Measurements from ENCODE around the gene TTC5.
A peak's percentile ranks its signal among the peaks of the same experiment; 100 is the strongest.
"Not testable (repeated sequence)": the region's sequence is repeated elsewhere in the genome, so short reads cannot be mapped to it uniquely, and the experiment has no call there.

Gene TTC5, protein sequence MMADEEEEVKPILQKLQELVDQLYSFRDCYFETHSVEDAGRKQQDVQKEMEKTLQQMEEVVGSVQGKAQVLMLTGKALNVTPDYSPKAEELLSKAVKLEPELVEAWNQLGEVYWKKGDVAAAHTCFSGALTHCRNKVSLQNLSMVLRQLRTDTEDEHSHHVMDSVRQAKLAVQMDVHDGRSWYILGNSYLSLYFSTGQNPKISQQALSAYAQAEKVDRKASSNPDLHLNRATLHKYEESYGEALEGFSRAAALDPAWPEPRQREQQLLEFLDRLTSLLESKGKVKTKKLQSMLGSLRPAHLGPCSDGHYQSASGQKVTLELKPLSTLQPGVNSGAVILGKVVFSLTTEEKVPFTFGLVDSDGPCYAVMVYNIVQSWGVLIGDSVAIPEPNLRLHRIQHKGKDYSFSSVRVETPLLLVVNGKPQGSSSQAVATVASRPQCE

DNA sequence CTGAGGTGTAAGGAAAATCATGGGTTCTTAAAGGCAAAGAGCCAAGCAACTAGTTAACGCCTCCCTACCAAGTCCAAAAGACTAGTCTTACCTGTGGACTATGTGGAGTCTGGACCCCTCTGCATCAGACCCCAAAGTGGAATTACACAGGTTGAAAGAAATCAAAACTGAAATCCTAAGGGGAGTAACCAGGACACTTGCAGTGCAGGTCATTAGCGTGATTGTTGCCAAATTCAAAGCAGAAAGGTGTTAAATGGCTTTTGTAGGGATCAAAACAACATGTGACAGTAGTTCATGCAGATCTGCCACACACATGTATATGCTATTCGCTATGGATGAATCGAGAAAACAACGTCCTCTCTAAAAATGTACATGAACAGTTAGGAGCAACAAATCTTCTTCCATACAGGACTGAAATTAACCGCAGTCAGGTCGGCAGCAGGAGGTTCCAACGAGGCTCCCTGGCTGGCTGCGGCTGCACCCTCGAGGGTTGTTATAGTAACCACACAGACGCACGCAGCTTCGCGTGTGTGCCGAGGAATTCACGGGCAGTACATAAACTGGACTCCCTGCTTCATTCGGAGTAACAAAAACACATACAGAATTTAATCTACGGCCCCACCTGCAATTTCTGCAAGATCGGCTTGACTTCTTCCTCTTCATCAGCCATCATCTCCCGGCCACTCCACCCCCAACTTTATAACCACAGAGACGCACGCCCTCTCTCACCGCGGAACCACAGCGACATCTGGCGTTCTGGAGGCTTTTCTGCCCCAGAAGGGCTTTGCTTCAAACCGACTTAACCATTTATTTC is at the start of gene TTC5:
Gene TTC5, minus strand, starts transcription at position 687 of the 814 bp plus-strand sequence. Its CDS starts 14 bp downstream, at position 673.
- peaks cover 27% of the 10 kb centered on the region for H3K4me1 Mint-ChIP-seq
- H3K27ac Mint-ChIP-seq = peak within 1 kb of the TSS; percentile 63
- H3K36me3 Mint-ChIP-seq = peaks cover 13% of the 10 kb centered on the region
- H3K4me3 Mint-ChIP-seq = peak within 1 kb of the TSS; percentile 76
- CTCF ChIA-PET = interaction anchor here (1.8 kb wide), 1 partner anchor 12 kb away, joined by 5 read pairs; no protein-coding TSS in a partner anchor
- H3K9me3 Mint-ChIP-seq = no peaks in the 10 kb centered on the region
- DNase-seq = peak; percentile 91
- H3K27me3 Mint-ChIP-seq = no peaks in the 10 kb centered on the region

DNA sequence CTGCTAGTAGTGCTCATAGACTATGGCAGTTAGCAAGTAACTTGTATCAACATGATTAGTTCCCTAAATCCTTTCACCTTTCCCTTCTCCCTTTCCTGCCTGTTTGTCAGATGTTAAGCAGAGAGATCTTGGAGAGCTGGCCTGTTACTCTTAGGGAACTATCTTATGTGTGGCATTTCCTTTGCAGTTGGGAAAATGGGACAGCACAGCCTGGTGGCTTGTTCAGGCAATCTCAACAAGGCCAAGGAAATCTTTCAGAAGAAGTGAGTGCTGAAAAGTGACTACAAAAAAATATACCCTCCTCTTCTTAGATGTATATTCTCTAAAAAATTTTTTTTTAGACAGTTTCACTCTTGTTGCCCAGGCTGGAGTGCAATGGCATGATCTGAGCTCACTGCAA is 45.1 kb upstream of the TTC5 start:
- Mint-ChIP-seq H3K4me3 (no peak overlapping the region), H3K4me1 (peaks cover 6% of the 10 kb centered on the region), H3K9me3 (no peaks in the 10 kb centered on the region), H3K27ac (no peak overlapping the region), H3K27me3 (no peaks in the 10 kb centered on the region), H3K36me3 (peaks cover 52% of the 10 kb centered on the region)
- CTCF ChIA-PET = interaction anchor here (2.4 kb wide), 1 partner anchor 23 kb away, joined by 11 read pairs; no protein-coding TSS in a partner anchor
- DNase-seq = no peak

DNA sequence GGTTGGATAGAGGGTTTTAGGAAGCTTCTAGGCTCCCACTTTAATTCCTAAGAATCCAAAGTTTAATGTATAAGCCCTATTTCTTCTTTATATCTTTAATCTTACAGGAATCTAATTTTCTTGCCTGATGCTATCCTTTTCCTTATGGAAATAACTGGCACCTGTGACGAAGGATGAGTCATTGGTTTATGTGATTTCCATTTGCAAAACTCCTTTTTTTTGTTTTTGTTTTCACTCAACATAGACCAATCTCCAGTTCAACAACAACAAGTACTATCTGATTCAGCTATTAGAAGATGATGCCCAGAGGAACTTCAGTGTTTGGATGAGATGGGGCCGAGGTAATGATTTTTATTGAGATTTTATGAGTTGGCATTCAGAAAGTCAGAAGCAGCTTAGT is 44.5 kb upstream of the TTC5 start:
- no peaks in the 10 kb centered on the region for H3K9me3 Mint-ChIP-seq
- H3K4me1 Mint-ChIP-seq = peaks cover 12% of the 10 kb centered on the region
- CTCF ChIA-PET = interaction anchor here (2.4 kb wide), 1 partner anchor 23 kb away, joined by 11 read pairs; no protein-coding TSS in a partner anchor

DNA sequence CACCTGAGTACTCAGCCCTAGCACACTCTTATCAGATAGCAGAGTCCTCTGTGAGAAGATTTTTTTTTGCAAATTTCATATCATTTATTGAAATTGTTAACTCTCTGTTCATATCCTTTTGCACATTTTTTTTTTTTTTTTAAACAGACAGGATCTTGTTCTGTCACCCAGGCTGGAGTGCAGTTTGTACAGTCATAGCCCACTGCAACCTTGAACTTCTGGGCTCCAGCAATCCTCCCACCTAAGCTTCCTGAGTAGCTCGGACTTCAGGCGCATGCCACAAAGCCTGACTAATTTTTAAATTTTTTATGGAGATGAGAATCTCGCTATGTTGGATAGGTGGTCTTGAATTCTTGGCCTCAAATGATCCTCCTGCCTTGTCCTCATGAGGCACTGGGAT is 42.0 kb upstream of the TTC5 start:
- Mint-ChIP-seq H3K36me3 (peaks cover 44% of the 10 kb centered on the region), H3K4me1 (peaks cover 27% of the 10 kb centered on the region), H3K27ac (no peak overlapping the region), H3K9me3 (no peaks in the 10 kb centered on the region), H3K4me3 (no peak overlapping the region), H3K27me3 (peaks cover 4% of the 10 kb centered on the region)
- DNase-seq = no peak
- CTCF ChIA-PET = no interaction called here

More for the DNA sequence above, 44.5 kb upstream of the TTC5 start:
- H3K36me3 Mint-ChIP-seq = peaks cover 54% of the 10 kb centered on the region
- H3K27ac Mint-ChIP-seq = no peak overlapping the region
- DNase-seq = no peak
- no peaks in the 10 kb centered on the region for H3K27me3 Mint-ChIP-seq
- H3K4me3 Mint-ChIP-seq = no peak overlapping the region

DNA sequence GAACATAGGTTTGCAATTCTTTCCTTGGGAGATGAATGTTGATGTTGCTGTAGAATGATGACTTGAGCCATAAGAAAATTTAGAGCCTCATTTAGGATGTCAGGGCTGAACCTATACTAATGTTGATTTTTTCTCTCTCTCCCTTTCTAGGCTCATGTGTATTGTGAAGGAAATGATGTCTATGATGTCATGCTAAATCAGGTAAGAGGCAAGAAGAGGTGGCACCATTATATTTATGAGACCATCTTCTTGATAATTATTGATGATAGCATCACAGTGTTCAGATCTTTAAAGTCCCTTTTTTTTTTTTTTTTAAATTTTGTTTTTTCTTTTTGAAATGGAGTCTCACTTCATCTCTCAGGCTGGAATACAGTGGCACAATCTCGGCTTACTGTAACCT is 41.0 kb upstream of the TTC5 start:
- Mint-ChIP-seq H3K4me1 (peaks cover 31% of the 10 kb centered on the region), H3K27ac (no peak overlapping the region), H3K4me3 (no peak overlapping the region), H3K36me3 (peaks cover 38% of the 10 kb centered on the region), H3K27me3 (peaks cover 7% of the 10 kb centered on the region), H3K9me3 (no peaks in the 10 kb centered on the region)
- CTCF ChIA-PET = no interaction called here
- no peak for DNase-seq

DNA sequence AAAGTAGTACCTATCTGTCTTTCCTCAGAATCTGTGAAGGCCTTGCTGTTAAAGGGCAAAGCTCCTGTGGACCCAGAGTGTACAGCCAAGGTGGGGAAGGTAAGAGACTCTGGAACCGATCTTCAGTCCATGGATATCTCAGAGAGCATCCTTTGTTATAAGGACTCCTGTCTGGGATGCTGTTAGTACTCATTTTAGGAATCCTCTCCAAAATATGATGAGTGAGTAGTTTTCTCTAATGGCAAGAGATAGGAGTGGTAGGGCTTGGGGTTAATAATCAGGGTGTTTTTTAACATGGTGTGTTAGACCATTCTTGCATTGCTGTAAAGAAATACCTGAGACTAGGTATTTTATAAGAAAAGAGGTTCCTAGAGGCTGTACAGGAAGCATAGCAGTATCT is 39.6 kb upstream of the TTC5 start:
- DNase-seq = no peak
- H3K27ac Mint-ChIP-seq = peak overlapping the region; percentile 17
- CTCF ChIA-PET = interaction anchor here (0.6 kb wide), 1 partner anchor 18 kb away, joined by 3 read pairs; no protein-coding TSS in a partner anchor

DNA sequence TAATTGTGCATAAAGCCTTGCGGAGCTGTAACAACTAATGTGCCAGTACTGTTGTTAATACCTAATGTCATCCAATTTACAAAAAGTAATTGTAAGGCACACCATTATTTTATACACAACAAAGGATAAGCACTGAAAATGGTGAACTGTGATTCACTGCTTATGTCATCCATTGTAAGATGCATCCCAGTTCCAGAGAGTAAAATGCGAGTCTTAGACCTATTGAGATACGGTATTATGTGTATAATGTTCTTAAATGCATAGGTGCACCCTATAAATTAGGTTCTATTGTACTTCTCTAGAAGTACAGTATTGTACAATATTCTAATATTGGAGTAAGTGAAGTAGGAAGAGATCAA is 38.1 kb upstream of the TTC5 start:
- H3K36me3 Mint-ChIP-seq = peaks cover 26% of the 10 kb centered on the region
- CTCF ChIA-PET = interaction anchor here (0.9 to 4.5 kb wide), 7 partner anchors 10 to 338 kb away, joined by 3 to 30 read pairs (median 6); partner anchors contain the start of gene CCNB1IP1
- H3K4me1 Mint-ChIP-seq = peaks cover 28% of the 10 kb centered on the region

More for the DNA sequence above, 39.6 kb upstream of the TTC5 start:
- peaks cover 8% of the 10 kb centered on the region for H3K27me3 Mint-ChIP-seq
- peaks cover 31% of the 10 kb centered on the region for H3K4me1 Mint-ChIP-seq
- H3K9me3 Mint-ChIP-seq = no peaks in the 10 kb centered on the region
- no peak overlapping the region for H3K4me3 Mint-ChIP-seq
- H3K36me3 Mint-ChIP-seq = peaks cover 34% of the 10 kb centered on the region

DNA sequence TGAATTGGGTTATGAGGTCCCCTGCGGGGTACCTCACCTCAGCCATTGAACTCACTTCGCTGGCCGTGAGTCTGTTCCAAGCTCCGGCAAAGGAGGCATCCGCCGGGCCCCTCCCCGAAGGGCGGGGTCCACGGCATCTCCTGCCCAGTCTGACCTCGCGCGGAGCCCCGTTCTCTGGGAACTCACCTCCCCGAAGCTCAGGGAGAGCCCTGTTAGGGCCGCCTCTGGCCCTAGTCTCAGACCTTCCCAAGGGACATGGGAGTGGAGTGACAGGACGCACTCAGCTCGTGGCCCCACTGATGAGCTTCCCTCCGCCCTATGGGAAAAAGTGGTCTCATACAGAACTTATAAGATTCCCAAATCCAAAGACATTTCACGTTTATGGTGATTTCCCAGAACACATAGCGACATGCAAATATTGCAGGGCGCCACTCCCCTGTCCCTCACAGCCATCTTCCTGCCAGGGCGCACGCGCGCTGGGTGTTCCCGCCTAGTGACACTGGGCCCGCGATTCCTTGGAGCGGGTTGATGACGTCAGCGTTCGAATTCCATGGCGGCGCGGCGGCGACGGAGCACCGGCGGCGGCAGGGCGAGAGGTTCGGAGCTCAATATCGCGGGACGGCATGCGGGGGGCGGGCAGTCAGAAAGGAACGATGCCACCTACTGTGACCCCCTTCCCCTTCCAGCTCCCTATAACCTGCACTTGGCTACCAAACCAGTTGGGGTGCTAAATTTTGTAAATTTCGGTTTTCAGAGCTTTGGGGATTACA is 37.5 kb upstream of the TTC5 start, which contains the start of gene PARP2:
Gene PARP2, plus strand, starts transcription at position 544 of the 770 bp plus-strand sequence. Its CDS starts 7 bp downstream, at position 551.
- CTCF ChIA-PET = interaction anchor here (0.6 to 4.5 kb wide), 9 partner anchors 10 to 513 kb away, joined by 3 to 30 read pairs (median 6); partner anchors contain the start of gene CCNB1IP1
- Mint-ChIP-seq H3K36me3 (peaks cover 24% of the 10 kb centered on the region), H3K4me1 (peaks cover 28% of the 10 kb centered on the region), H3K27me3 (peaks cover 21% of the 10 kb centered on the region), H3K4me3 (peak within 1 kb of the TSS; percentile 92), H3K9me3 (no peaks in the 10 kb centered on the region), H3K27ac (peak within 1 kb of the TSS; percentile 96)
- peak; percentile 94 for DNase-seq

More for the DNA sequence above, 38.1 kb upstream of the TTC5 start:
- no peaks in the 10 kb centered on the region for H3K9me3 Mint-ChIP-seq
- DNase-seq = no peak
- H3K27me3 Mint-ChIP-seq = peaks cover 16% of the 10 kb centered on the region
- peak overlapping the region; percentile 96 for H3K27ac Mint-ChIP-seq
- H3K4me3 Mint-ChIP-seq = peak overlapping the region; percentile 92

DNA sequence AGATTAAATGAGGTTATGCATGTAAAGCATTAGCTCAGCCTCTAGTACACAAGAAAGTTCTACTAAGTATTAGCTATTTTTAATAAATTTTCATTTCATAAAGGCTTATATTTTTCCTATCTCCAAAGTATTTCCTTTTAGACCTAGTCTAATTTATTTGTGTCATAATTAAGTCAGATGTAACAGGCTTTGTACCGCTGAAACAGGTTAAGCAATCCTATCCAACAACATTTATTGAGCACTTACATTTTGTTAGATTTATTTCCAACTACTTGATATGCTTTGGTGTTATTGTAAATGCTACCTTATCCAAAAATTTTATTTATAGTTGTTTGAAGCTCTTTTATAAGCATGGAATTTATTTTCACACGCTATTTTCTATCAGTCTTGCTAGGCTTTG is 35.9 kb upstream of the TTC5 start:
- peaks cover 16% of the 10 kb centered on the region for H3K36me3 Mint-ChIP-seq
- peaks cover 28% of the 10 kb centered on the region for H3K27me3 Mint-ChIP-seq
- no peak for DNase-seq
- H3K27ac Mint-ChIP-seq = no peak overlapping the region
- no peak overlapping the region for H3K4me3 Mint-ChIP-seq
- CTCF ChIA-PET = interaction anchor here (0.8 to 4.5 kb wide), 3 partner anchors 8 to 267 kb away, joined by 4 to 30 read pairs (median 4); no protein-coding TSS in a partner anchor
- peaks cover 27% of the 10 kb centered on the region for H3K4me1 Mint-ChIP-seq
- H3K9me3 Mint-ChIP-seq = no peaks in the 10 kb centered on the region

DNA sequence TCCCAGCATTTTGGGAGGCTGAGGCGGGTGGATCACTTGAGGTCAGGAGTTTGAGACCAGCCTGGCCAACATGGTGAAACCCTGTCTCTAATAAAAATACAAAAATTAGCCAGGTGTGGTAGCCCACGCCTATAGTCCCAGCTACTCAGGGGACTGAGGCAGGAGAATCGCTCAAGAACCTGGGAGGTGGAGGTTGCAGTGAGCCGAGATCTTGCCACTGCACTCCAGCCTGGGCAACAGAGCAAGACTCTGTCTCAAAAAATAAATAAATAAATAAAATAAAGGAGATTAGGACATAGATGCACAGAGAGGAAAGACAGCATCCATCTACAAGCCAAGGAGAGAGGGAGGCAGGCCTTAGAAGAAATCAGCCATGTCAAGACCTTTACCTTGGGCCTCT is 35.3 kb upstream of the TTC5 start:
- H3K4me3 Mint-ChIP-seq, DNase-seq, H3K27ac Mint-ChIP-seq, H3K9me3 Mint-ChIP-seq: not testable (repeated sequence)
- Mint-ChIP-seq H3K4me1 (peaks cover 27% of the 10 kb centered on the region), H3K36me3 (peaks cover 12% of the 10 kb centered on the region), H3K27me3 (peaks cover 28% of the 10 kb centered on the region)
- CTCF ChIA-PET = interaction anchor here (1.1 to 4.5 kb wide), 2 partner anchors 7 to 13 kb away, joined by 4 to 30 read pairs; no protein-coding TSS in a partner anchor

DNA sequence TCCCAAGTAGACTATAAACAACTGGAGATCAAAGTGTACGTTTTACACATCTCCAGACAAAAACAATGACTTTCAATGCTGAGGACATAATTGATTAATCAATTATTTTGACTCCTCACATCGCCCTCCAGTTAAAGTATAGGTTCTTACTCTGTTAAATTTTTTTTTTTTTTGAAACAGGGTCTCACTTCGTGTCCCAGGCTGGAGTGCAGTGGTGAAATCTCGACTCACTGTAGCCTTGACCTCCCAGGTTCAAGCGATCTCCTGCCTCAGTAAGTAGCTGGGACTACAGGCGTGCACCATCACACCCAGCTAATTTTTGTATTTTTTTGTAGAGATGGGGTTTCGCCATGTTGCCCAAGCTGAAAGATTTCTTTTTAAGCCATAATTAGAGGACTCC is 28.3 kb upstream of the TTC5 start:
- no peak for DNase-seq
- Mint-ChIP-seq H3K36me3 (peaks cover 7% of the 10 kb centered on the region), H3K4me3 (no peak overlapping the region), H3K4me1 (peaks cover 47% of the 10 kb centered on the region), H3K27ac (no peak overlapping the region), H3K9me3 (no peaks in the 10 kb centered on the region), H3K27me3 (peaks cover 14% of the 10 kb centered on the region)
- CTCF ChIA-PET = interaction anchor here (0.6 to 2.1 kb wide), 7 partner anchors 8 to 276 kb away, joined by 4 to 8 read pairs (median 4); partner anchors contain the start of gene PARP2

DNA sequence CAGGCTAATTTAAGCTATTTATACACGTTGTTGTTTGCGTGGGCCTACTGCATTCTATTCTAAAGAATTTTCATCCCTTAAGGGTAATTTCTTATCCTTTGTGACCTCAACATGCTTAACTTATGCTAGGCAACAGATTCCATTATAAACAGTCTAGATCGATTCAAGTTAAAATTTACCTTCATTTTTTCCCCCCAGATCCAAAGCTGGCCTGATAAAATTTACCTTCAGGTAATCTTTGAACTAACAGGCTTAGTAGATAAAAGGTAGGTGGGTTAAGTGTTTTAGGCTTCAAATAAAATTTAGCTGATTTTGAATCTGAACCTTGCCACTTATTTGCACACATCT is 27.7 kb upstream of the TTC5 start:
- no peak for DNase-seq
- peak overlapping the region; percentile 92 for H3K4me3 Mint-ChIP-seq
- CTCF ChIA-PET = interaction anchor here (0.9 to 2.1 kb wide), 6 partner anchors 8 to 276 kb away, joined by 4 to 8 read pairs (median 4); partner anchors contain the start of gene PARP2
- peaks cover 8% of the 10 kb centered on the region for H3K27me3 Mint-ChIP-seq
- peaks cover 51% of the 10 kb centered on the region for H3K4me1 Mint-ChIP-seq
- peak overlapping the region; percentile 84 for H3K27ac Mint-ChIP-seq
- H3K9me3 Mint-ChIP-seq = no peaks in the 10 kb centered on the region
- H3K36me3 Mint-ChIP-seq = peaks cover 7% of the 10 kb centered on the region

DNA sequence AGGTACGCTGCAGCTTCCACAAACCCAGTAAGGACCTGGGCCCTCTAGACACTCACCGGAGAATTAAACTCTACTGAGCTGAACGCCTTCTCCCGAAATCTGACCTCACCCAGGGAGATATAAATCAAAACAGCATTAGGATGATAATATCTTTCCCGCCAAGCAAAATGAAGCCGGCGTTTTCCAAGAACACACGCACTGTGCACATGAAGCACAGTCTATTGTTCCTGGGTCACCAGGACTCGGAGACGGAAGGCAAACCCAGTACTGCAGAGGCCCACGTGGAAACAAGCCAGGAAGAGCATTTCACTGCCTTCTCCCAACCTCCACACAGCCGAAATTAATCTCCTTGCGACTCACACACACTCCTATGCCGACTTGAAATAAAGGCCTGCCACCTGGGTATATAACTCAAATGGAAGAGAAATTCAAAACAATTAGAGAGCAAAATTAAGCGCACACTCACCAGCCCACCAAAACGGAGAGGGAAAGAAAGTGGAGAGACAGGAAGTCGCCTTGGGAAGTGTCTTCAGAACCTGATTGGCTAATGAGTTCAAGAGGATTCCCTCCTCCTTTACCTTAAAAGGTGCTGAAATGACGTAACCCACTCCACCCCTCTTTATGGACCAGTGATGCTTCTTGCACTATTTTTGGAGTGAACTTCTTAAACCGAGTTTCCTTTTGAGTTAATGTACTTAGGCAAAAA is 27.2 kb upstream of the TTC5 start, which contains the start of gene CCNB1IP1:
Gene CCNB1IP1, minus strand, starts transcription at position 492 of the 706 bp plus-strand sequence. CDS start 16,756 bp downstream, outside the sequence.
- peaks cover 4% of the 10 kb centered on the region for H3K27me3 Mint-ChIP-seq
- peak within 1 kb of the TSS; percentile 92 for H3K4me3 Mint-ChIP-seq
- peaks cover 7% of the 10 kb centered on the region for H3K36me3 Mint-ChIP-seq
- peak; percentile 64 for DNase-seq
- no peaks in the 10 kb centered on the region for H3K9me3 Mint-ChIP-seq
- peak within 1 kb of the TSS; percentile 84 for H3K27ac Mint-ChIP-seq
- peaks cover 54% of the 10 kb centered on the region for H3K4me1 Mint-ChIP-seq
- CTCF ChIA-PET = interaction anchor here (1.2 to 2.1 kb wide), 5 partner anchors 10 to 277 kb away, joined by 4 to 8 read pairs (median 4); partner anchors contain the start of gene PARP2

All from activated naive CD4-positive, alpha-beta T cell treated with anti-CD3 and anti-CD28 coated beads, Interleukin-2, amount 10 ng/mL, durations not matched to agents 7 days and 5 days (primary cell).